Bronchial epithelial cell (primary cell): ENCODE measurements around the gene DCP1B. TPM values are rescaled to one million over a fixed set of nuclear protein-coding genes. Genes with fewer than 3 reads are reported as not detected.

ENCODE experiments used
- DNase-seq: peaks from one replicate; pipeline ENCODE4 v3.0.0-alpha.2; 2010; ENCODE audit warnings: low read depth
- FAIRE-seq: peaks from 2 replicates; lab custom pipeline; 2011; peaks lifted over from hg19 to GRCh38; lab: Jason Lieb, UNC
- H3K27me3 ChIP-seq: 2 replicates; pipeline ENCODE4 v1.5.1; 2011; ENCODE audit warnings: low read length; ENCODE audit not compliant: control insufficient read depth, insufficient read depth
- H3K36me3 ChIP-seq: 2 replicates; pipeline ENCODE4 v1.5.1; 2011; ENCODE audit warnings: low read length; ENCODE audit not compliant: control insufficient read depth, insufficient read depth
- H3K4me3 ChIP-seq: 2 replicates; pipeline ENCODE4 v1.5.1; 2011; ENCODE audit warnings: mild to moderate bottlenecking, low read depth, low read length, control low read depth
- total RNA-seq: library from RNA; depleted of rRNA; stranded (reverse); fragments of >200 nt; gene quantifications from 2 replicates; pipeline ENCODE4 v1.2.1, GENCODE V29; 2014
- TF ChIP-seq, protein P1 (sequence below): IDR thresholded peaks from 2 replicates; pipeline ENCODE4 v1.5.1; 2011; ENCODE audit warnings: mild to moderate bottlenecking, moderate library complexity, low read length, control low read depth, inconsistent platforms; ENCODE audit not compliant: insufficient read depth, severe bottlenecking

DCP1B gene
- 1.3 and 2.9 TPM in 2 replicates for total RNA-seq

DNA sequence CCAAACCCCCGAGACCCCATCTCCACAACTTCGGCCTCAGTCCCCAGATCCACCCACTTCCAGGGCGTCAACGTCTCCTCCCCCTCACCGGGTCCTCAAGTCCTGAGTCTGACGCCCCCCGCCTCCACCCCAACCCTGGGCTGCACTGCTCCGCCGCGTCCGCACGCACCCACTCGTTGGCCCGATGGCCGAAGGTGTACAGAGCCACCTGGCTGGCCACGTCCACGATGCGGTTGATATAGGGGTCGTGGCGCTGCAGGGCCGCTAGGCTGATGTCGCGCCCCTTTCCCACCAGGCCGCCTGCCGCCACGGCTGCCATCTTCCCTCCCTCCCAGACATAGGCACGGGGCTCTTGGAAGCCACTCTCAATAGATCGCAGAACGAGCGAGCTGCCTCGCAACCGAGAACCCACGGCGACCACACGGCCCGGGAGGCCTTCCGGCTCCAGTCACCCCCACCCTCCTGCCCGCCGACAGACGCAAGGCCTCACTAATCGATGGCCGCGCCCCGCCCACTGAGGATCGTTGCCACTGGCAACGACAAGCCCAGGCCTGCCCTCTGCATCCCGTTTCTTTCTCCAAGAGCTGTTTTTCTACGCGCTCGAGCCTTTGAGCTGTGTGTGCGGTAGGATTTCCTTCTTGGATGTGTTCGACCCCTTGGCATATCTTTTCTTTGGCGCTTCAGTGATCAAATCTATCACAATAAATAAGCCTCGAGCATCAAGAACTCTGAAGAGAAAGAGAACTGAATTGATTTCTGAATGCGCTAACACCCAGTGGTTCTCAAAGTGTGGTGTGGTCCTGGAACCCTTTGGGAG lies at the start of gene DCP1B:
DCP1B (minus strand) TSS at position 345 of the 817 bp plus-strand sequence; CDS start at position 319, 26 bp downstream.
- TF ChIP-seq, protein P1, sequence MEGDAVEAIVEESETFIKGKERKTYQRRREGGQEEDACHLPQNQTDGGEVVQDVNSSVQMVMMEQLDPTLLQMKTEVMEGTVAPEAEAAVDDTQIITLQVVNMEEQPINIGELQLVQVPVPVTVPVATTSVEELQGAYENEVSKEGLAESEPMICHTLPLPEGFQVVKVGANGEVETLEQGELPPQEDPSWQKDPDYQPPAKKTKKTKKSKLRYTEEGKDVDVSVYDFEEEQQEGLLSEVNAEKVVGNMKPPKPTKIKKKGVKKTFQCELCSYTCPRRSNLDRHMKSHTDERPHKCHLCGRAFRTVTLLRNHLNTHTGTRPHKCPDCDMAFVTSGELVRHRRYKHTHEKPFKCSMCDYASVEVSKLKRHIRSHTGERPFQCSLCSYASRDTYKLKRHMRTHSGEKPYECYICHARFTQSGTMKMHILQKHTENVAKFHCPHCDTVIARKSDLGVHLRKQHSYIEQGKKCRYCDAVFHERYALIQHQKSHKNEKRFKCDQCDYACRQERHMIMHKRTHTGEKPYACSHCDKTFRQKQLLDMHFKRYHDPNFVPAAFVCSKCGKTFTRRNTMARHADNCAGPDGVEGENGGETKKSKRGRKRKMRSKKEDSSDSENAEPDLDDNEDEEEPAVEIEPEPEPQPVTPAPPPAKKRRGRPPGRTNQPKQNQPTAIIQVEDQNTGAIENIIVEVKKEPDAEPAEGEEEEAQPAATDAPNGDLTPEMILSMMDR = no peak
- H3K36me3 ChIP-seq = no peaks in the 10 kb centered on the region
- H3K27me3 ChIP-seq = no peaks in the 10 kb centered on the region
- DNase-seq (peak; percentile 89), FAIRE-seq (no peak)
- peak within 1 kb of the TSS; percentile 96 for H3K4me3 ChIP-seq

DNA sequence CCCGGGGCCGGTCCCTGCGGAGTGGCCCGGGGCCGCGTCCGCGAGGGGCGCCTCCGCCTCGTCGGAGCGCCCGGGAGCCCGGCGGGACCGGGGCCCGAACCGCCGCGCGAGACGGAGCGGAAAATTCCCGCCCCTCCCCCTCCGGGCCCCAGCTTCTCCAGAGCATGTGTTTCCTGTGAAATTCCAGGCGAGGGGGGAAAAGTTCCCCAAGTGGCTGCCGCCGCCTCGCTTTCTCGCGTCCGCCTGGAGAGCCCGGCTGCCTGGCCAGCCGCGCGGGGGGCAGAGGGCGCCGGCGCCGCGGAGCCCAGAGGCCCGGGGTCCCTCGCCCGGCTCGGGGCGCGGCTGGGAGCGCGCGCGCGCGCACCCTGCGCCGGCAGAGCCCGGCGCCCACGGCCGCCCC lies 49.4 kb upstream of the DCP1B start:
- Histone ChIP-seq H3K4me3 (no peak overlapping the region), H3K27me3 (peaks cover 29% of the 10 kb centered on the region), H3K36me3 (no peaks in the 10 kb centered on the region)
- no peak for DNase-seq
- no peak for FAIRE-seq
- TF ChIP-seq, protein P1 = no peak

DNA sequence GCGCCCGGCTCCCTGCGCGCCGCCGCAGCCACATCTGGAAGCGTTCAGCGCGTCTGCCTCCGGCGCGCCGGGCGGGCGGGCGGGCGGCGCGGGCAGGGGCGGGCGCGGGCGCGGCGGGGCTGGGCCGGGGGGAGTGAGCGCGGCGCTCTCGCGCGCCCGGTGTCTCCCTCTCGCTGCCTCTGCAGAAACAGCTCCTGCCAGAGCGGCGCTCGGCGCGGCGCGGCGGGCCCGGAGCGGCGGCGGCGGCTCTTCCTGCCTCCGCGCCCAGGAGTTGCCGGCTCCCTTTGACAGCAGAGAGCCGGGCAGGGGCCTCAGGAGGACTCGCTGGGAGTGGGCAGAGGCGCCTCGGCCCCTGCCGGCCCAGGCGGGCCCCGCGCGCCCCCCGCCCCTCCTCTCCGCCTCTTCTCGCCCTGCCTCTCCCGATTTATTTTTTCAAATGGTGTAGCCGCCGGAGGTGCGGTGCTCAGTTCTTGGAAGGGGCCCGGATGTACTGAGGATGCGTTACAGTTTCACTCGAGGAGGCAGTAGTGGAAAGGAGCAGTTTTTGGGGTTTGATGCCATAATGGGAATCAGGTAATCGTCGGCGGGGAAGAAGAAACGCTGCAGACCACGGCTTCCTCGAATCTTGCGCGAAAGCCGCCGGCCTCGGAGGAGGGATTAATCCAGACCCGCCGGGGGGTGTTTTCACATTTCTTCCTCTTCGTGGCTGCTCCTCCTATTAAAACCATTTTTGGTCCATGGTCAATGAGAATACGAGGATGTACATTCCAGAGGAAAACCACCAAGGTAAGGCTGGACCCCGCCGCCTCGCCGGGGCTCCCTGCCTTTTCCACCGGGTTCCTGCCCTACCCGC lies 48.8 kb upstream of the DCP1B start, which contains the start of gene CACNA1C:
CACNA1C (plus strand) TSS at position 162 of the 853 bp plus-strand sequence; CDS start at position 738, 576 bp downstream.
- TF ChIP-seq, protein P1 = no peak

DNA sequence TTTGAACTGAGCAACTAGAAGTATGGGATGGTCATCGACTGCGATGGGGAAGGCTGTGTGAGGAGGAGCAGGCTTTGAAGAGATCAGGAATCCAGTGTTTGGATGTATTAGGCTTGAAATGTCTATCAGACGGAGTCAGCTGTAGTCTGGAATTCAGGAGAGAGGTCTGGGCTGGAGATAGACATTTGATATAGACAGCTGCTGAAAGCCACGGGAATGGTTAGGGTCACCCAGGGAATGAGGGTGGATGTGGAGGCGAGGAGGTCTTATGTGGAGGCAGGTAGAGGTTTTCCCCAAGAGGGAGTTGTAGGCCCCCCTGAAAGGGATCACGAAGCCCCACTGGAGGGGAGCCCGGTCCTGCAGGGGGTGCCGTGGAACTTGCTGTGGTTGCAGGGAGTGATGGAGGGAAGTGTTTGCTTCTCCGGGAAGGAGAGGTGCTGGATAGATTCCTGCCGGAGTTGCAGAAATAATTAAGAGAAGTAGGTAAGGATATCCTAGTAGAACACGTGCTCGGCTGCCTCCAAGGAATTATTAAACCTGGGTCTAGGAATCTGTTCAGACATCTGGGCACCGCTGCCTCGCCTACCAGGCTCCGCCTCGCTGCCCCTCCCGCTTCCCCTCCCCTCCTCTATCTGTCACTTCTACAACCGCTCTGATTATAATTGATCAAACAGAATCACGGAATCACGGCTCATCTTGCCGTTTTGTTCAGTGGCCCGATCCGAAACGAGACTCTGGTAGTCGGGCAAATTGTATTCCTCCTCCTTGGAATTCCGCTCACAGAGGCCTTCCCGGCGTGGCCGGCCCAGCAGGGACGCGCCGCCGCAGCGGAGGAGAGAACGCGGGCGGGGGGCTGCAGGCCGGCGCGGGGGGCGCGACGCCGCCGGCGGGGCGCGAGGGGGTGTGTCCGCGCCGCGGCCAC lies 47.7 kb upstream of the DCP1B start:
- Histone ChIP-seq H3K27me3 (peaks cover 31% of the 10 kb centered on the region), H3K4me3 (no peak overlapping the region), H3K36me3 (no peaks in the 10 kb centered on the region)
- no peak for FAIRE-seq
- DNase-seq = no peak
- TF ChIP-seq, protein P1 = no peak

More for the DNA sequence above, 48.8 kb upstream of the DCP1B start, which contains the start of gene CACNA1C:
- Histone ChIP-seq H3K27me3 (peaks cover 31% of the 10 kb centered on the region), H3K4me3 (peak within 1 kb of the TSS; percentile 22), H3K36me3 (no peaks in the 10 kb centered on the region)
- FAIRE-seq (no peak), DNase-seq (no peak)
